Measurements from ENCODE around the gene MAP1B. TPM values are rescaled to one million over a fixed set of nuclear protein-coding genes. Genes with fewer than 3 reads are reported as not detected.

The MAP1B gene
- total and polyA plus RNA-seq, 2 experiments from 2014 or later, result 82.4 to 115 TPM

DNA sequence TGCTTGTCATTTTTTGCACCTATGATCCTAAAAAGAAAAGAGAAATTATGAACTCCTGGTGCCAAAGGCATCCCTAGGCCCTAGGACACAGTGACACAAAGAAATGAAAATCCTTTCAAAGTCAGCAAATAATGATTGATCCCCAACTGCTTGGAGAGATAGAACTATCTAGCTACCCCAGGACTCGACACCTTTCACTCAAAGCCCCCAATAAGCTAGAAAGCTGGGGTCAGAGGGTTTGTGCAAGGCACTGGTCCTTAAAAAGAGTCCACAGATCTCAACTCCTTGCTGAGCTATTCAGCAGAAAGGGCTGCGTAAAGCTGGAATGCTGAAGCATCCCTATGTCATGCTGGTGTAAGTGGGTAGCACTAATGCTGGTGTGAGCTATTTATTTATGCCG is 31.8 kb upstream of the MAP1B start:
- Histone ChIP-seq H2AFZ (no peak overlapping the region), H3K4me3 (no peak overlapping the region), H3K27ac (no peak overlapping the region), H3K4me1 (ENCODE audit: insufficient read depth) (no peaks in the 10 kb centered on the region), H3K9me3 (ENCODE audit: low read depth) (no peaks in the 10 kb centered on the region), H3K9me2 (replicated peaks; ENCODE audit: insufficient read depth) (no peaks in the 10 kb centered on the region), H3K27me3 (peaks cover 10% of the 10 kb centered on the region), H3K36me3 (replicated peaks; ENCODE audit: insufficient read depth, low read depth) (no peaks in the 10 kb centered on the region), H3K4me2 (no peak overlapping the region), H3K79me2 (no peaks in the 10 kb centered on the region), H4K20me1 (ENCODE audit: insufficient read depth, poor library complexity, severe bottlenecking) (no peaks in the 10 kb centered on the region)
- 88% methylated on average over 3 of the region's 3 CpGs for WGBS (ENCODE audit: low lambda C conversion rate, missing lambda C conversion rate)
- TF ChIP-seq CTCF (IDR thresholded peaks at IDR 0.05; ENCODE audit: poor library complexity), result no peak
- no peak for TF ChIP-seq EZH2phosphoT487 (IDR thresholded peaks at IDR 0.05; ENCODE audit: low read depth, severe bottlenecking, unreplicated experiment)
- no peak for TF ChIP-seq EZH2 (IDR thresholded peaks at IDR 0.05; ENCODE audit: borderline replicate concordance)
- no peak for DNase-seq (ENCODE audit: low spot score)

DNA sequence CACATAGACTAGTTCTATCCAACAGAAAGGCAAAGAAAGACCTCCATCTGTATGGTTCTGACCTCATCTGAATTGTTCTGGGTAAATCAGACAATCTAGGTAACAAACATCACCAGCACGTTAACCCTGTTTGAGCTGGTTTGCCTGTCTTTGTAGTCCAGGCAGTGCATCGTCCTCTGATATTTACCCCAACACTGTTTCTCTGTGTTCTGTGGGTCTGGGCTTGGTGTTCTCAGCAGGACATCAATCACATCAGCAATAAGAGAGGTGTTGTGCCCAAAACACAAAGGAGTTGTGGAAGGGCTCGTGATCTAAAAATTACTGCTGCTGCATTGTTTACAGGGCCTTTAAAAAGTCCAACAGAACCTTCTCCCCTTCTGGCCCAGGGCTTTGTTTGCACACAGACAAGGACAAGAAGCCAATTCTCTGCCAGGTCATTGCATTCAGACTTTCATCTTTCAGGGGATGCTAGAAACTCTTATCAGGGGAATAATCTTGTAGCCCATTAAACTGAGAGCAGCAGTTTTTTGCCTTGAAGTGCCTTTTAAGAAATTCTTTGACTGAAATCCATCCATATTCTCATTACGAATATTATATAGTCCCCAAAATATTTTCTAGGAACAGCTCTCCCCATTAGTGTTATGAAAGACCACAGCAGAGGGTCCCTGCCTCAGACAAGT is 30.5 kb upstream of the MAP1B start:
- Histone ChIP-seq H4K20me1 (ENCODE audit: insufficient read depth, poor library complexity, severe bottlenecking) (no peaks in the 10 kb centered on the region), H3K36me3 (replicated peaks; ENCODE audit: insufficient read depth, low read depth) (no peaks in the 10 kb centered on the region), H3K4me1 (ENCODE audit: insufficient read depth) (no peaks in the 10 kb centered on the region), H3K9me2 (replicated peaks; ENCODE audit: insufficient read depth) (no peaks in the 10 kb centered on the region), H3K9me3 (ENCODE audit: low read depth) (no peaks in the 10 kb centered on the region), H3K79me2 (no peaks in the 10 kb centered on the region), H2AFZ (no peak overlapping the region), H3K27me3 (peaks cover 10% of the 10 kb centered on the region), H3K27ac (no peak overlapping the region), H3K4me3 (no peak overlapping the region), H3K4me2 (no peak overlapping the region)
- TF ChIP-seq EZH2 (IDR thresholded peaks at IDR 0.05; ENCODE audit: borderline replicate concordance) (no peak), EZH2phosphoT487 (IDR thresholded peaks at IDR 0.05; ENCODE audit: low read depth, severe bottlenecking, unreplicated experiment) (no peak), CTCF (IDR thresholded peaks at IDR 0.05; ENCODE audit: poor library complexity) (no peak)
- 42% methylated on average over 4 of the region's 4 CpGs for WGBS (ENCODE audit: low lambda C conversion rate, missing lambda C conversion rate)
- DNase-seq (ENCODE audit: low spot score), result no peak

DNA sequence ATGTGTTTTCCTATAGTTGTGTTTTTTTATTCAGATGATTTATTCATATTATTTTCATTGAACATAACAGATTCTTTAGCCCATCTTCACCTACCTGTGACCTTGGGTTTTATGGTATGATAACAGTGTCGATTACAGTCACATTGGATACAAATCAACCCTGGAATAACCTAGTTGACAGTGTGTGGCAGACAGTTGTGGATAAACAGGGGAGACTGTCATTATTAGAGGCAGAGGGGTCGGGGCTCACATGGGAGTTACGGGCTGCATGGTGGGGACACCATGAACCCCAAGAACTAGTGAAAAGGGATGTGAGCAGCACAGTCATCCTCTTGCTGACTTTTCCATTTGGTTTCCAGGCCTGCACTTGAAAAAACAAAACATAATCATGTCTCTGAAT is 29.9 kb upstream of the MAP1B start:
- Histone ChIP-seq H2AFZ (no peak overlapping the region), H3K27ac (no peak overlapping the region), H3K4me2 (no peak overlapping the region), H3K4me3 (no peak overlapping the region), H3K36me3 (replicated peaks; ENCODE audit: insufficient read depth, low read depth) (no peaks in the 10 kb centered on the region), H3K4me1 (ENCODE audit: insufficient read depth) (no peaks in the 10 kb centered on the region), H3K27me3 (peaks cover 10% of the 10 kb centered on the region), H4K20me1 (ENCODE audit: insufficient read depth, poor library complexity, severe bottlenecking) (no peaks in the 10 kb centered on the region), H3K9me2 (replicated peaks; ENCODE audit: insufficient read depth) (no peaks in the 10 kb centered on the region), H3K79me2 (no peaks in the 10 kb centered on the region), H3K9me3 (ENCODE audit: low read depth) (no peaks in the 10 kb centered on the region)
- 86% methylated on average over 3 of the region's 3 CpGs for WGBS (ENCODE audit: low lambda C conversion rate, missing lambda C conversion rate)
- DNase-seq (ENCODE audit: low spot score), result no peak
- TF ChIP-seq EZH2 (IDR thresholded peaks at IDR 0.05; ENCODE audit: borderline replicate concordance) (no peak), EZH2phosphoT487 (IDR thresholded peaks at IDR 0.05; ENCODE audit: low read depth, severe bottlenecking, unreplicated experiment) (no peak)

- no peak overlapping the region for H3K4me2 ChIP-seq
- no peaks in the 10 kb centered on the region for H4K20me1 ChIP-seq (ENCODE audit: insufficient read depth, poor library complexity, severe bottlenecking)
- no peaks in the 10 kb centered on the region for H3K36me3 ChIP-seq (replicated peaks; ENCODE audit: insufficient read depth, low read depth)
- H2AFZ ChIP-seq, result no peak overlapping the region
- TF ChIP-seq EZH2phosphoT487 (IDR thresholded peaks at IDR 0.05; ENCODE audit: low read depth, severe bottlenecking, unreplicated experiment), result no peak
- H3K79me2 ChIP-seq, result no peaks in the 10 kb centered on the region
- H3K9me3 ChIP-seq (ENCODE audit: low read depth), result no peaks in the 10 kb centered on the region
- no peaks in the 10 kb centered on the region for H3K4me1 ChIP-seq (ENCODE audit: insufficient read depth)
- no peak overlapping the region for H3K27ac ChIP-seq
- H3K4me3 ChIP-seq, result no peak overlapping the region
- 23% methylated on average over 7 of the region's 7 CpGs for WGBS (ENCODE audit: low lambda C conversion rate, missing lambda C conversion rate)
- no peaks in the 10 kb centered on the region for H3K9me2 ChIP-seq (replicated peaks; ENCODE audit: insufficient read depth)
- H3K27me3 ChIP-seq, result peaks cover 10% of the 10 kb centered on the region
- DNase-seq (ENCODE audit: low spot score), result no peak
These were observed 28.0 kb upstream of the MAP1B start for GRCh38 chr5:72079288-72079687.

All from hepatocyte (in vitro differentiated cells).